Hepatocyte (in vitro differentiated cells): Measurements from ENCODE around the gene RNF222. TPM values are rescaled to one million over a fixed set of nuclear protein-coding genes. Genes with fewer than 3 reads are reported as not detected.
"Not testable (repeated sequence)": the region's sequence is repeated elsewhere in the genome, so short reads cannot be mapped to it uniquely, and the experiment has no call there.

Source experiments
- DNase-seq: peaks from one replicate; pipeline ENCODE4 v3.0.0-alpha.2; 2016; ENCODE audit warnings: low spot score
- H2AFZ ChIP-seq: fragments of 200-600 bp; sonication (generic); 2 replicates; pipeline ENCODE4 v1.6.0; 2016; ENCODE audit warnings: antibody characterized with exemption, mild to moderate bottlenecking
- H3K27ac ChIP-seq: fragments of 200-600 bp; sonication (generic); 2 replicates; pipeline ENCODE4 v1.5.1; 2016; ENCODE audit warnings: mild to moderate bottlenecking
- H3K27me3 ChIP-seq: fragments of 200-600 bp; sonication (generic); 2 replicates; pipeline ENCODE4 v1.6.1; 2016
- H3K36me3 ChIP-seq: fragments of 200-600 bp; sonication (generic); replicated peaks from 2 replicates; pipeline ENCODE4 v1.5.1; 2016; ENCODE audit warnings: low read depth; ENCODE audit not compliant: insufficient read depth
- H3K4me1 ChIP-seq: fragments of 200-600 bp; sonication (generic); 2 replicates; pipeline ENCODE4 v1.5.1; 2016; ENCODE audit warnings: mild to moderate bottlenecking, moderate library complexity; ENCODE audit not compliant: insufficient read depth
- H3K4me2 ChIP-seq: fragments of 200-600 bp; sonication (generic); 2 replicates; pipeline ENCODE4 v1.6.0; 2016
- H3K4me3 ChIP-seq: fragments of 200-600 bp; sonication (generic); 2 replicates; pipeline ENCODE4 v1.5.1; 2016; ENCODE audit warnings: mild to moderate bottlenecking
- H3K79me2 ChIP-seq: fragments of 200-600 bp; sonication (generic); 2 replicates; pipeline ENCODE4 v1.6.0; 2017; ENCODE audit warnings: mild to moderate bottlenecking
- H3K9me2 ChIP-seq: fragments of 200-600 bp; sonication (generic); replicated peaks from 2 replicates; pipeline ENCODE4 v1.6.0; 2017; ENCODE audit warnings: mild to moderate bottlenecking; ENCODE audit not compliant: insufficient read depth
- H3K9me3 ChIP-seq: fragments of 200-600 bp; sonication (generic); 2 replicates; pipeline ENCODE4 v1.5.1; 2016; ENCODE audit warnings: low read depth, mild to moderate bottlenecking
- H4K20me1 ChIP-seq: fragments of 200-600 bp; sonication (generic); 2 replicates; pipeline ENCODE4 v1.6.0; 2016; ENCODE audit warnings: mild to moderate bottlenecking; ENCODE audit not compliant: insufficient read depth, poor library complexity, severe bottlenecking
- EZH2 ChIP-seq: fragments of 200-600 bp; sonication (generic); IDR thresholded peaks from 2 replicates; pipeline ENCODE4 v1.6.1; 2016; ENCODE audit warnings: antibody characterized with exemption, mild to moderate bottlenecking, borderline replicate concordance
- EZH2phosphoT487 ChIP-seq: fragments of 200-600 bp; sonication (generic); IDR thresholded peaks from one replicate; pipeline ENCODE4 v1.6.1; 2018; ENCODE audit warnings: antibody characterized with exemption, mild to moderate bottlenecking, low read depth, moderate library complexity; ENCODE audit not compliant: unreplicated experiment, severe bottlenecking
- WGBS: methylation state at CpG from one replicate; pipeline ENCODE4 v1.1.6; 2016; ENCODE audit warnings: low lambda C conversion rate; ENCODE audit errors: missing lambda C conversion rate; 5-methylcytosine and 5-hydroxymethylcytosine counted together
- polyA plus RNA-seq: library from polyadenylated mRNA; unstranded; fragments of >200 nt; fragmentation: Nextera tagmentation; extraction: Ambion mirVana; gene quantifications from 2 replicates; pipeline ENCODE4 v1.2.1, GENCODE V29; 2016
- total RNA-seq: library from RNA; depleted of rRNA; stranded (reverse); fragments of >200 nt; gene quantifications from 2 replicates; pipeline ENCODE4 v1.2.3, GENCODE V29; 2014
- TF ChIP-seq, protein P1 (sequence below): fragments of 200-600 bp; sonication (generic); IDR thresholded peaks from 2 replicates; pipeline ENCODE4 v1.5.1; 2016; ENCODE audit warnings: antibody characterized with exemption, mild to moderate bottlenecking; ENCODE audit not compliant: poor library complexity

RNF222 gene
- total and polyA plus RNA-seq, 2 experiments from 2014 or later, result not detected

DNA sequence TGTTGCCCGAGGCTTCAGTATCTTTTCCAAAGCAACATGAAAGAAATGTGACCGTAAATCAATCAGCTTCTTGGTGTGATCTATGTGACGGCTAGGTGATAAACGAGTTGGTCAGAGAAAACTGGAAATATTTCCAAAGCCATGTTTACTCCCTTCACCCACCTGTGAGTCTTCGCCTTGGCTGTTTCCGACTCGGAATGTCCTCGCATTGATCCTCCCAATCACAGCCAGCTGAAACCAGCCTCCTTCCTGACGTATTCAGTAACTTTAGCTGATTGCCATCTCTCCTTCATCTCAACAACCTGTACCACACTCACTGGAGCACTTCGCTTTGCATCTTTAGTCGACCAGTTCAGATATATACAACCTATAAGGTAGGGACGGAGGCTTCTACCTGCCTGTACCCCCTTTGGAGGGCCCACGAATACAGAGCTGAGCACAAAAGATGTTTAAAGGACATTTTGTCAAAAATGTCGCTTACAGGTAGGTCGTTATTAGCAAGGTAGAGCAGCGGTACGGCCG lies 21.8 kb downstream of the RNF222 start:
- Histone ChIP-seq H2AFZ (peak overlapping the region; percentile 75), H3K79me2 (peaks cover 38% of the 10 kb centered on the region), H3K36me3 (peaks cover 16% of the 10 kb centered on the region), H3K4me1 (peaks cover 14% of the 10 kb centered on the region), H3K27me3 (no peaks in the 10 kb centered on the region), H3K4me3 (peak overlapping the region; percentile 68), H3K4me2 (peak overlapping the region; percentile 86), H4K20me1 (peaks cover 17% of the 10 kb centered on the region), H3K9me2 (no peaks in the 10 kb centered on the region), H3K27ac (peak overlapping the region; percentile 97), H3K9me3 (no peaks in the 10 kb centered on the region)
- DNase-seq, result peak; percentile 54
- TF ChIP-seq, protein P1, sequence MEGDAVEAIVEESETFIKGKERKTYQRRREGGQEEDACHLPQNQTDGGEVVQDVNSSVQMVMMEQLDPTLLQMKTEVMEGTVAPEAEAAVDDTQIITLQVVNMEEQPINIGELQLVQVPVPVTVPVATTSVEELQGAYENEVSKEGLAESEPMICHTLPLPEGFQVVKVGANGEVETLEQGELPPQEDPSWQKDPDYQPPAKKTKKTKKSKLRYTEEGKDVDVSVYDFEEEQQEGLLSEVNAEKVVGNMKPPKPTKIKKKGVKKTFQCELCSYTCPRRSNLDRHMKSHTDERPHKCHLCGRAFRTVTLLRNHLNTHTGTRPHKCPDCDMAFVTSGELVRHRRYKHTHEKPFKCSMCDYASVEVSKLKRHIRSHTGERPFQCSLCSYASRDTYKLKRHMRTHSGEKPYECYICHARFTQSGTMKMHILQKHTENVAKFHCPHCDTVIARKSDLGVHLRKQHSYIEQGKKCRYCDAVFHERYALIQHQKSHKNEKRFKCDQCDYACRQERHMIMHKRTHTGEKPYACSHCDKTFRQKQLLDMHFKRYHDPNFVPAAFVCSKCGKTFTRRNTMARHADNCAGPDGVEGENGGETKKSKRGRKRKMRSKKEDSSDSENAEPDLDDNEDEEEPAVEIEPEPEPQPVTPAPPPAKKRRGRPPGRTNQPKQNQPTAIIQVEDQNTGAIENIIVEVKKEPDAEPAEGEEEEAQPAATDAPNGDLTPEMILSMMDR, result no peak
- no peak for TF ChIP-seq EZH2
- no peak for TF ChIP-seq EZH2phosphoT487
- WGBS, result 37% methylated on average over 18 of the region's 18 CpGs

DNA sequence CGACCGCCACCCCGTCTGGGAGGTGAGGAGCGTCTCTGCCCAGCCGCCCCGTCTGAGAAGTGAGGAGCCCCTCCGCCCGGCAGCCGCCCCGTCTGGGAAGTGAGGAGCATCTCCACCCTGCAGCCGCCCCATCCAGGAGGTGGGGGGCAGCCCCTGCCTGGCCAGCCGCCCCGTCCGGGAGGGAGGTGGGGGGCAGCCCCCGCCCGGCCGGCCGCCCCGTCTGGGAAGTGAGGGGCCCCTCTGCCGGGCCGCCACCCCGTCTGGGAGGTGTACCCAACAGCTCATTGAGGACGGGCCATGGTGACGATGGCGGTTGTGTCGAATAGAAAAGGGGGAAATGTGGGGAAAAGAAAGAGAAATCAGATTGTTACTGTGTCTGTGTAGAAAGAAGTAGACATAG lies 23.8 kb downstream of the RNF222 start:
- H3K4me1 ChIP-seq, H3K36me3 ChIP-seq, H3K9me2 ChIP-seq, H3K4me2 ChIP-seq, DNase-seq, H3K9me3 ChIP-seq, H3K27me3 ChIP-seq, H4K20me1 ChIP-seq, H2AFZ ChIP-seq, H3K27ac ChIP-seq, H3K4me3 ChIP-seq: not testable (repeated sequence)
- WGBS, result 96% methylated on average over 13 of the region's 26 CpGs
- peaks cover 22% of the 10 kb centered on the region for H3K79me2 ChIP-seq

DNA sequence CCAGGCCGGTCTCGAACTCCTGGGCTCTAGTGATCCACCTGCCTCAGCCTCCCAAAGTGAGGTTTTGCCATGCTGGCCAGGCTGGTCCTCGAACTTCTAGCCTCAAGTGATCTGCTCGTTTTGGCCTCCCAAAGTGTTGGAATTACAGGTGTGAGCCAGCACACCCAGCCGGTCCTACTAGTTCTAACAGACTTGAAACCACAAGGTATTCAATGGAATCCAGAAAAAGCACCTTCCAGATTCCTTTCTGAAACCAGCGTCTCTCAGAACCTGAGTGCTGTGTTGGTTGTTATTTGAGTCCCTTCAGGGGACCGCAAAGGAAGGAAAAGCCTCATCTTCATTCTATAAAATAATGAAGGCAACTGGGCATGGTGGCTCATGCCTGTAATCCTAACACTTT lies 25.2 kb downstream of the RNF222 start:
- H4K20me1 ChIP-seq, result no peaks in the 10 kb centered on the region
- H3K4me3 ChIP-seq, result no peak overlapping the region
- H3K9me2 ChIP-seq, result no peaks in the 10 kb centered on the region
- H3K4me1 ChIP-seq, result peaks cover 5% of the 10 kb centered on the region
- H3K36me3 ChIP-seq, result peaks cover 6% of the 10 kb centered on the region
- peaks cover 16% of the 10 kb centered on the region for H3K79me2 ChIP-seq
- no peak overlapping the region for H3K4me2 ChIP-seq
- H3K27me3 ChIP-seq, result no peaks in the 10 kb centered on the region
- 88% methylated on average over 7 of the region's 7 CpGs for WGBS
- TF ChIP-seq, protein P1, result no peak
- TF ChIP-seq EZH2, result no peak
- TF ChIP-seq EZH2phosphoT487, result no peak
- no peaks in the 10 kb centered on the region for H3K9me3 ChIP-seq
- no peak for DNase-seq
- H3K27ac ChIP-seq, result peak overlapping the region; percentile 12
- no peak overlapping the region for H2AFZ ChIP-seq

DNA sequence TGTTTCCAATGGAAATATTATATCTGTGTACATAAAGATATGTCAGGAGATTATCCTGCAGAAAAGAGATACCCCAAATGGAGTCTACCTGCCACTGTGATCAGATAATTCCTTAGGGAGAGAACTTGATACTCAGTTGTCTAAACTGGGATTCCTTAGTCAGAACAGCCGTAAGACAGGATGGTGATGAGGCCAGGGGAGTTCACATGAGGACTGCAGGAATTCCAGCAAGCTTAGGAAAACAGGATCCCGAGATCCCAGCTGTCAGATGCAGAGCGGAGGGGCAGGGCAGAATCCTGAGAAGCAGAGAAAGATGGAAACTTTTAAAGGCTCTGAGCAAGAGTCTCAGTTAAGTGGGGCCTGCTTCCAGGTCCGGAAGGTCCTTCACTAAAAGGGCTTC lies 25.8 kb downstream of the RNF222 start:
- H3K27me3 ChIP-seq, result no peaks in the 10 kb centered on the region
- H2AFZ ChIP-seq, result no peak overlapping the region
- H3K27ac ChIP-seq, result no peak overlapping the region
- no peaks in the 10 kb centered on the region for H3K9me3 ChIP-seq
- H3K4me1 ChIP-seq, result peaks cover 1% of the 10 kb centered on the region
- H3K79me2 ChIP-seq, result peaks cover 16% of the 10 kb centered on the region
- no peak overlapping the region for H3K4me3 ChIP-seq
- no peaks in the 10 kb centered on the region for H3K9me2 ChIP-seq
- DNase-seq, result no peak
- WGBS, result 78% methylated on average over 4 of the region's 4 CpGs
- H3K36me3 ChIP-seq, result peaks cover under 1% of the 10 kb centered on the region
- TF ChIP-seq EZH2phosphoT487, result no peak
- no peak for TF ChIP-seq EZH2
- TF ChIP-seq, protein P1, result no peak
- H4K20me1 ChIP-seq, result no peaks in the 10 kb centered on the region
- no peak overlapping the region for H3K4me2 ChIP-seq
